Vagina (tissue), 2 donors: ENCODE results near the gene PAPPA.

Experiments used
- POLR2AphosphoS5 ChIP-seq, 2 donors: sonication (generic); formaldehyde crosslinking; IDR thresholded peaks; one replicate each; pipeline ENCODE4 v1.9.0; 2017; ENCODE audit warnings: antibody characterized with exemption in 2 of 2, mild to moderate bottlenecking in 2 of 2, low read depth in 1 of 2; ENCODE audit not compliant: insufficient read depth in 1 of 2
- TF ChIP-seq, protein P1 (sequence below), 3 experiments: fragments of 450-650 bp in 2 of 3; fragments of 200-600 bp in 1 of 3; sonication (generic) in 1 of 3; IDR thresholded peaks; one replicate each; pipeline ENCODE4 v1.5.1; 2017 to 2019; ENCODE audit warnings: antibody characterized with exemption in 3 of 3, mild to moderate bottlenecking in 2 of 3, moderate library complexity in 2 of 3

- TF ChIP-seq, protein P1, sequence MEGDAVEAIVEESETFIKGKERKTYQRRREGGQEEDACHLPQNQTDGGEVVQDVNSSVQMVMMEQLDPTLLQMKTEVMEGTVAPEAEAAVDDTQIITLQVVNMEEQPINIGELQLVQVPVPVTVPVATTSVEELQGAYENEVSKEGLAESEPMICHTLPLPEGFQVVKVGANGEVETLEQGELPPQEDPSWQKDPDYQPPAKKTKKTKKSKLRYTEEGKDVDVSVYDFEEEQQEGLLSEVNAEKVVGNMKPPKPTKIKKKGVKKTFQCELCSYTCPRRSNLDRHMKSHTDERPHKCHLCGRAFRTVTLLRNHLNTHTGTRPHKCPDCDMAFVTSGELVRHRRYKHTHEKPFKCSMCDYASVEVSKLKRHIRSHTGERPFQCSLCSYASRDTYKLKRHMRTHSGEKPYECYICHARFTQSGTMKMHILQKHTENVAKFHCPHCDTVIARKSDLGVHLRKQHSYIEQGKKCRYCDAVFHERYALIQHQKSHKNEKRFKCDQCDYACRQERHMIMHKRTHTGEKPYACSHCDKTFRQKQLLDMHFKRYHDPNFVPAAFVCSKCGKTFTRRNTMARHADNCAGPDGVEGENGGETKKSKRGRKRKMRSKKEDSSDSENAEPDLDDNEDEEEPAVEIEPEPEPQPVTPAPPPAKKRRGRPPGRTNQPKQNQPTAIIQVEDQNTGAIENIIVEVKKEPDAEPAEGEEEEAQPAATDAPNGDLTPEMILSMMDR (IDR thresholded peaks at IDR 0.05): no peak
- TF ChIP-seq POLR2AphosphoS5 (IDR thresholded peaks at IDR 0.05; ENCODE audit: insufficient read depth in 1 of 2, low read depth in 1 of 2): no peak
These were observed 132.7 kb downstream of the PAPPA start for GRCh38 chr9:116286297-116286696.
